HepG2 (cell line): ENCODE data around the gene ASIC3. TPM values are rescaled to one million over a fixed set of nuclear protein-coding genes. Genes with fewer than 3 reads are reported as not detected.

Experiments used
- BRF2 ChIP-seq: sonication (generic); formaldehyde crosslinking; IDR thresholded peaks from 2 replicates; pipeline ENCODE4 v1.8.1; 2022; ENCODE audit warnings: mild to moderate bottlenecking, missing genetic modification reagents
- CBX1 ChIP-seq: IDR thresholded peaks from one replicate; pipeline ENCODE4 v1.6.1; 2016; ENCODE audit warnings: antibody characterized with exemption, low read depth
- HCFC1 ChIP-seq: fragments of 150-350 bp; IDR thresholded peaks from 2 replicates; pipeline ENCODE4 v1.6.1; 2014; ENCODE audit warnings: low read depth, low read length
- HNRNPH1 ChIP-seq: fragments of 200-400 bp; formaldehyde crosslinking; optimal IDR thresholded peaks from 2 replicates; pipeline ENCODE3; 2017; ENCODE audit warnings: mild to moderate bottlenecking, low read depth, low read length
- MZF1 ChIP-seq: sonication (generic); formaldehyde crosslinking; IDR thresholded peaks from 2 replicates; pipeline ENCODE4 v1.8.1; 2023; ENCODE audit warnings: mild to moderate bottlenecking, missing genetic modification reagents, borderline replicate concordance
- NFIB ChIP-seq: sonication (generic); formaldehyde crosslinking; IDR thresholded peaks from 2 replicates; pipeline ENCODE4 v1.9.0; 2021; ENCODE audit warnings: missing genetic modification reagents, mild to moderate bottlenecking, borderline replicate concordance
- RXRB ChIP-seq: IDR thresholded peaks from 2 replicates; pipeline ENCODE4 v1.6.1; 2016; ENCODE audit warnings: borderline replicate concordance, missing genetic modification reagents, missing compliant biosample characterization
- ZFP1 ChIP-seq: IDR thresholded peaks from 2 replicates; pipeline ENCODE4 v1.6.1; 2016
- ZNF136 ChIP-seq: sonication (generic); formaldehyde crosslinking; IDR thresholded peaks from 2 replicates; pipeline ENCODE4 v1.8.1; 2022; ENCODE audit warnings: low read depth, mild to moderate bottlenecking, moderate library complexity, missing genetic modification reagents
- ZNF138 ChIP-seq: sonication (generic); formaldehyde crosslinking; IDR thresholded peaks from 2 replicates; pipeline ENCODE4 v1.5.0; 2020; ENCODE audit warnings: mild to moderate bottlenecking, low read depth, missing genetic modification reagents
- ZNF207 ChIP-seq: fragments of 450-650 bp; IDR thresholded peaks from 2 replicates; pipeline ENCODE4 v1.6.1; 2016; ENCODE audit warnings: antibody characterized with exemption, borderline replicate concordance
- ZNF251 ChIP-seq: sonication (generic); formaldehyde crosslinking; IDR thresholded peaks from 2 replicates; pipeline ENCODE4 v1.9.0; 2021; ENCODE audit warnings: mild to moderate bottlenecking, missing genetic modification reagents
- ZNF34 ChIP-seq: sonication (generic); formaldehyde crosslinking; IDR thresholded peaks from 2 replicates; pipeline ENCODE4 v1.4.0; 2020; ENCODE audit warnings: mild to moderate bottlenecking, missing genetic modification reagents, borderline replicate concordance
- ZNF432 ChIP-seq: sonication (generic); formaldehyde crosslinking; IDR thresholded peaks from 2 replicates; pipeline ENCODE4 v1.5.0; 2020; ENCODE audit warnings: missing genetic modification reagents, mild to moderate bottlenecking, borderline replicate concordance
- ZNF850 ChIP-seq: sonication (generic); formaldehyde crosslinking; conservative IDR thresholded peaks from 2 replicates; pipeline ENCODE4 v1.9.0; 2021; ENCODE audit warnings: mild to moderate bottlenecking, missing genetic modification reagents
- polyA plus RNA-seq, 8 experiments: library from polyadenylated mRNA; depleted of rRNA in 3 of 8; stranded (reverse) in 7 of 8; unstranded in 1 of 8; fragments of >200 nt; fragmentation: Illumina TruSeq in 4 of 8; extraction: Trizol in 4 of 8; gene quantifications; 2 replicates each; pipeline versions ENCODE4 v1.2.1 to v1.2.3, GENCODE V29; 2011 to 2016; ENCODE audit warnings: low read depth in 4 of 8, missing spikeins in 1 of 8, mixed read lengths in 1 of 8; ENCODE audit not compliant: insufficient read depth in 1 of 8
- total RNA-seq, 5 experiments: library from RNA; depleted of rRNA; stranded (reverse); fragments of >200 nt; fragmentation: Illumina TruSeq; extraction: Trizol; gene quantifications; 2 replicates each; pipeline ENCODE4 v1.2.3, GENCODE V29; 2016; ENCODE audit warnings: low read depth in 1 of 5
- TF ChIP-seq, protein P1 (sequence below): sonication (generic); formaldehyde crosslinking; IDR thresholded peaks from 2 replicates; pipeline ENCODE4 v1.5.0; 2020; ENCODE audit warnings: mild to moderate bottlenecking, missing genetic modification reagents, borderline replicate concordance
- TF ChIP-seq, protein P2 (sequence below): sonication (generic); formaldehyde crosslinking; conservative IDR thresholded peaks from 2 replicates; pipeline ENCODE4 v1.4.0; 2020; ENCODE audit warnings: missing genetic modification reagents
- TF ChIP-seq, protein P3 (sequence below): sonication (generic); formaldehyde crosslinking; conservative IDR thresholded peaks from 2 replicates; pipeline ENCODE4 v1.4.0; 2020; ENCODE audit warnings: missing genetic modification reagents

The ASIC3 gene
- total and polyA plus RNA-seq, 2 of the 13 experiments (the other 11 are each of a cell fraction or from before 2014, with no cell fraction given): 0.51 TPM; not detected in 1

- TF ChIP-seq ZNF34 (no peak), CBX1 (peak; percentile 34), HNRNPH1 (no peak), NFIB (no peak), ZNF850 (CRISPR knock-in tag) (no peak), BRF2 (CRISPR knock-in tag) (no peak), ZFP1 (CRISPR knock-in tag) (no peak), ZNF432 (CRISPR knock-in tag) (no peak), MZF1 (no peak), RXRB (CRISPR knock-in tag) (0 out of 2 replicates have a peak, but pooled peaks have one; percentile 19), ZNF251 (no peak), ZNF207 (no peak), HCFC1 (no peak), ZNF136 (0 out of 2 replicates have a peak, but pooled peaks have one; percentile 59), ZNF138 (CRISPR knock-in tag) (no peak)
- TF ChIP-seq, protein P1, sequence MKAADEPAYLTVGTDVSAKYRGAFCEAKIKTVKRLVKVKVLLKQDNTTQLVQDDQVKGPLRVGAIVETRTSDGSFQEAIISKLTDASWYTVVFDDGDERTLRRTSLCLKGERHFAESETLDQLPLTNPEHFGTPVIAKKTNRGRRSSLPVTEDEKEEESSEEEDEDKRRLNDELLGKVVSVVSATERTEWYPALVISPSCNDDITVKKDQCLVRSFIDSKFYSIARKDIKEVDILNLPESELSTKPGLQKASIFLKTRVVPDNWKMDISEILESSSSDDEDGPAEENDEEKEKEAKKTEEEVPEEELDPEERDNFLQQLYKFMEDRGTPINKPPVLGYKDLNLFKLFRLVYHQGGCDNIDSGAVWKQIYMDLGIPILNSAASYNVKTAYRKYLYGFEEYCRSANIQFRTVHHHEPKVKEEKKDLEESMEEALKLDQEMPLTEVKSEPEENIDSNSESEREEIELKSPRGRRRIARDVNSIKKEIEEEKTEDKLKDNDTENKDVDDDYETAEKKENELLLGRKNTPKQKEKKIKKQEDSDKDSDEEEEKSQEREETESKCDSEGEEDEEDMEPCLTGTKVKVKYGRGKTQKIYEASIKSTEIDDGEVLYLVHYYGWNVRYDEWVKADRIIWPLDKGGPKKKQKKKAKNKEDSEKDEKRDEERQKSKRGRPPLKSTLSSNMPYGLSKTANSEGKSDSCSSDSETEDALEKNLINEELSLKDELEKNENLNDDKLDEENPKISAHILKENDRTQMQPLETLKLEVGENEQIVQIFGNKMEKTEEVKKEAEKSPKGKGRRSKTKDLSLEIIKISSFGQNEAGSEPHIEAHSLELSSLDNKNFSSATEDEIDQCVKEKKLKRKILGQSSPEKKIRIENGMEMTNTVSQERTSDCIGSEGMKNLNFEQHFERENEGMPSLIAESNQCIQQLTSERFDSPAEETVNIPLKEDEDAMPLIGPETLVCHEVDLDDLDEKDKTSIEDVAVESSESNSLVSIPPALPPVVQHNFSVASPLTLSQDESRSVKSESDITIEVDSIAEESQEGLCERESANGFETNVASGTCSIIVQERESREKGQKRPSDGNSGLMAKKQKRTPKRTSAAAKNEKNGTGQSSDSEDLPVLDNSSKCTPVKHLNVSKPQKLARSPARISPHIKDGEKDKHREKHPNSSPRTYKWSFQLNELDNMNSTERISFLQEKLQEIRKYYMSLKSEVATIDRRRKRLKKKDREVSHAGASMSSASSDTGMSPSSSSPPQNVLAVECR (CRISPR knock-in tag): peak; percentile 86
- TF ChIP-seq, protein P2, sequence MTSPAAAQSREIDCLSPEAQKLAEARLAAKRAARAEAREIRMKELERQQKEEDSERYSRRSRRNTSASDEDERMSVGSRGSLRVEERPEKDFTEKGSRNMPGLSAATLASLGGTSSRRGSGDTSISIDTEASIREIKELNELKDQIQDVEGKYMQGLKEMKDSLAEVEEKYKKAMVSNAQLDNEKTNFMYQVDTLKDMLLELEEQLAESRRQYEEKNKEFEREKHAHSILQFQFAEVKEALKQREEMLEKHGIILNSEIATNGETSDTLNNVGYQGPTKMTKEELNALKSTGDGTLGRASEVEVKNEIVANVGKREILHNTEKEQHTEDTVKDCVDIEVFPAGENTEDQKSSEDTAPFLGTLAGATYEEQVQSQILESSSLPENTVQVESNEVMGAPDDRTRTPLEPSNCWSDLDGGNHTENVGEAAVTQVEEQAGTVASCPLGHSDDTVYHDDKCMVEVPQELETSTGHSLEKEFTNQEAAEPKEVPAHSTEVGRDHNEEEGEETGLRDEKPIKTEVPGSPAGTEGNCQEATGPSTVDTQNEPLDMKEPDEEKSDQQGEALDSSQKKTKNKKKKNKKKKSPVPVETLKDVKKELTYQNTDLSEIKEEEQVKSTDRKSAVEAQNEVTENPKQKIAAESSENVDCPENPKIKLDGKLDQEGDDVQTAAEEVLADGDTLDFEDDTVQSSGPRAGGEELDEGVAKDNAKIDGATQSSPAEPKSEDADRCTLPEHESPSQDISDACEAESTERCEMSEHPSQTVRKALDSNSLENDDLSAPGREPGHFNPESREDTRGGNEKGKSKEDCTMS: no peak
- TF ChIP-seq, protein P3, sequence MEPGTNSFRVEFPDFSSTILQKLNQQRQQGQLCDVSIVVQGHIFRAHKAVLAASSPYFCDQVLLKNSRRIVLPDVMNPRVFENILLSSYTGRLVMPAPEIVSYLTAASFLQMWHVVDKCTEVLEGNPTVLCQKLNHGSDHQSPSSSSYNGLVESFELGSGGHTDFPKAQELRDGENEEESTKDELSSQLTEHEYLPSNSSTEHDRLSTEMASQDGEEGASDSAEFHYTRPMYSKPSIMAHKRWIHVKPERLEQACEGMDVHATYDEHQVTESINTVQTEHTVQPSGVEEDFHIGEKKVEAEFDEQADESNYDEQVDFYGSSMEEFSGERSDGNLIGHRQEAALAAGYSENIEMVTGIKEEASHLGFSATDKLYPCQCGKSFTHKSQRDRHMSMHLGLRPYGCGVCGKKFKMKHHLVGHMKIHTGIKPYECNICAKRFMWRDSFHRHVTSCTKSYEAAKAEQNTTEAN (CRISPR knock-in tag): 0 out of 2 replicates have a peak, but pooled peaks have one; percentile 24
Measured at GRCh38 chr7:151085691-151086620, 37.6 kb downstream of the ASIC3 start, which contains the start of gene AGAP3 (continued).
